GM12878 (cell line): Measurements from ENCODE around the gene IGLON5. TPM values are rescaled to one million over a fixed set of nuclear protein-coding genes. Genes with fewer than 3 reads are reported as not detected.

Source experiments
- ATAC-seq: fragments of 200-7000 bp; cut with Tn5 transposase; 3 replicates; pipeline ENCODE4 v1.9.1; 2020; ENCODE audit warnings: mild to moderate bottlenecking, moderate library complexity
- BruUV-seq: library from RNA; stranded (reverse); fragments of 400-500 nt; replicated peaks from 2 replicates; lab custom pipeline; 2021; lab: Mats Ljungman, UMichigan
- CTCF ChIA-PET: fragments of 300-600 bp; sonication (Branson Sonifier 250); formaldehyde crosslinking; extraction: SDS; loops from one replicate; lab custom pipeline; 2021; ENCODE audit warnings: inconsistent platforms; lab: Yijun Ruan, JAX
- POLR2A ChIA-PET: fragments of 350-600 bp; formaldehyde crosslinking; extraction: SDS; loops from one replicate; lab custom pipeline; 2021; ENCODE audit warnings: inconsistent platforms; lab: Charles Lee
- RAD21 ChIA-PET: fragments of 300-600 bp; sonication (Branson Sonifier 250); formaldehyde crosslinking; loops from one replicate; lab custom pipeline; 2023; ENCODE audit warnings: antibody characterized with exemption; ENCODE audit not compliant: unreplicated experiment; lab: Charles Lee
- SMC1A ChIA-PET: fragments of 300-600 bp; sonication (Branson Sonifier 250); formaldehyde crosslinking; loops from one replicate; lab custom pipeline; 2023; ENCODE audit not compliant: unreplicated experiment, uncharacterized antibody; lab: Charles Lee
- DNase-seq: peaks from one replicate; pipeline ENCODE4 v3.0.0-alpha.2; 2011; ENCODE audit warnings: low read depth, low spot score
- FAIRE-seq: peaks from 3 replicates; lab custom pipeline; 2011; peaks lifted over from hg19 to GRCh38; lab: Jason Lieb, UNC
- H2AFZ ChIP-seq: 2 replicates; pipeline ENCODE4 v1.6.0; 2011; ENCODE audit warnings: low read depth, low read length, control low read depth; ENCODE audit not compliant: control insufficient read depth
- H3K27ac ChIP-seq: 2 replicates; pipeline ENCODE4 v1.5.1; 2011; ENCODE audit warnings: control low read depth; ENCODE audit not compliant: control insufficient read depth, insufficient read depth
- H3K27me3 ChIP-seq, 2 experiments: replicated peaks in 1 of 2; 2 replicates each; pipeline versions ENCODE4 v1.6.0 to v1.6.1; 2011; ENCODE audit warnings: low read length in 1 of 2; ENCODE audit not compliant: control insufficient read depth in 2 of 2, insufficient read depth in 2 of 2
- H3K36me3 ChIP-seq, 2 experiments: 2 replicates each; pipeline ENCODE4 v1.5.1; 2011; ENCODE audit warnings: low read length in 1 of 2; ENCODE audit not compliant: control insufficient read depth in 2 of 2, insufficient read depth in 2 of 2
- H3K4me1 ChIP-seq: 2 replicates; pipeline ENCODE4 v1.6.1; 2011; ENCODE audit warnings: mild to moderate bottlenecking, low read length, moderate library complexity, mixed read lengths; ENCODE audit not compliant: control insufficient read depth, insufficient read depth
- H3K4me2 ChIP-seq: 2 replicates; pipeline ENCODE4 v1.6.0; 2011; ENCODE audit warnings: control low read depth; ENCODE audit not compliant: control insufficient read depth, insufficient read depth
- H3K4me3 ChIP-seq: fragments of 200-600 bp; sonication (generic); 2 replicates; pipeline ENCODE4 v1.5.1; 2016
- H3K79me2 ChIP-seq: 2 replicates; pipeline ENCODE4 v1.6.0; 2011; ENCODE audit warnings: low read length; ENCODE audit not compliant: control insufficient read depth, insufficient read depth
- H3K9ac ChIP-seq: 2 replicates; pipeline ENCODE4 v1.8.0; 2011; ENCODE audit warnings: low read length, control low read depth, mixed read lengths; ENCODE audit not compliant: control insufficient read depth, insufficient read depth
- H3K9me3 ChIP-seq: replicated peaks from 3 replicates; pipeline ENCODE4 v1.5.1; 2011; ENCODE audit warnings: mild to moderate bottlenecking, low read length; ENCODE audit not compliant: control insufficient read depth, insufficient read depth
- H4K20me1 ChIP-seq: 2 replicates; pipeline ENCODE4 v1.6.0; 2011; ENCODE audit not compliant: control insufficient read depth, insufficient read depth
- ATF2 ChIP-seq: IDR thresholded peaks from 2 replicates; pipeline ENCODE4 v1.6.1; 2012; ENCODE audit warnings: low read length, inconsistent platforms
- CTCF ChIP-seq, 3 experiments: IDR thresholded peaks in 2 of 3; conservative IDR thresholded peaks in 1 of 3; 2 replicates each; pipeline ENCODE4 v1.5.1; 2011; ENCODE audit warnings: low read depth in 3 of 3, low read length in 3 of 3, mild to moderate bottlenecking in 3 of 3, control low read depth in 2 of 3, moderate library complexity in 2 of 3, inconsistent platforms in 1 of 3, mixed read lengths in 1 of 3; ENCODE audit not compliant: control insufficient read depth in 2 of 3, insufficient read depth in 1 of 3; ENCODE audit errors: extremely low read depth in 1 of 3
- FOXK2 ChIP-seq: fragments of 450-650 bp; IDR thresholded peaks from 2 replicates; pipeline ENCODE4 v1.6.1; 2017; ENCODE audit warnings: mild to moderate bottlenecking, moderate library complexity
- IKZF2 ChIP-seq, 2 experiments: fragments of 450-650 bp; IDR thresholded peaks; 2 replicates each; pipeline ENCODE4 v1.6.1; 2017; ENCODE audit warnings: mild to moderate bottlenecking in 2 of 2, moderate library complexity in 2 of 2
- POLR2A ChIP-seq: IDR thresholded peaks from 2 replicates; pipeline ENCODE4 v1.6.1; 2011; ENCODE audit warnings: low read depth, mild to moderate bottlenecking, low read length
- RELA ChIP-seq: fragments of 450-650 bp; IDR thresholded peaks from 2 replicates; pipeline ENCODE4 v1.8.0; 2014; ENCODE audit warnings: borderline replicate concordance; ENCODE audit not compliant: partially characterized antibody
- SPI1 ChIP-seq: IDR thresholded peaks from 2 replicates; pipeline ENCODE4 v1.6.1; 2011; ENCODE audit warnings: low read depth, mild to moderate bottlenecking, low read length, moderate library complexity, borderline replicate concordance; ENCODE audit not compliant: insufficient read depth
- STAT3 ChIP-seq: IDR thresholded peaks from 2 replicates; pipeline ENCODE4 v1.6.1; 2011; ENCODE audit warnings: low read depth, low read length, improper control_type of control experiment
- WGBS: methylation state at CpG from one replicate; pipeline ENCODE4 v1.1.6; 2016; ENCODE audit warnings: low lambda C conversion rate; ENCODE audit not compliant: insufficient replicate concordance, insufficient coverage; ENCODE audit errors: missing lambda C conversion rate; 5-methylcytosine and 5-hydroxymethylcytosine counted together
- in situ Hi-C: fragments of 300-500 bp; cut with MboI; formaldehyde crosslinking; loops from 9 replicates; pipeline ENCODE4 v1.14.3; 2018; ENCODE audit warnings: mixed read lengths
- intact Hi-C: fragments of 100-400 bp; cut with micrococcal nuclease; formaldehyde crosslinking; loops from one replicate; pipeline ENCODE4 v1.14.2; 2022; ENCODE audit not compliant: unreplicated experiment
- polyA plus RNA-seq, 11 experiments: library from polyadenylated mRNA; depleted of rRNA in 4 of 11; unstranded in 6 of 11; stranded (reverse) in 5 of 11; fragments of >200 nt; fragmentation: Nextera tagmentation in 4 of 11; fragmentation: Illumina TruSeq in 1 of 11; extraction: Ambion mirVana in 4 of 11; extraction: Trizol in 1 of 11; gene quantifications; 1 replicate in 1 of 11; 2 replicates in 10 of 11; pipeline versions ENCODE4 v1.2.1 to v1.2.3, GENCODE V29; 2011 to 2016; ENCODE audit warnings: inconsistent platforms in 2 of 11, missing spikeins in 2 of 11, low read depth in 1 of 11
- total RNA-seq, 4 experiments: library from RNA; depleted of rRNA in 3 of 4; stranded (reverse); fragments of >200 nt in 3 of 4; fragmentation: Illumina TruSeq in 1 of 4; extraction: Trizol in 1 of 4; gene quantifications; 2 replicates each; pipeline versions ENCODE4 v1.2.1 to v1.2.3, GENCODE V29; 2013 to 2021

IGLON5 gene
- total and polyA plus RNA-seq, 10 of the 15 experiments (the other 5 are each of a cell fraction or from before 2014, with no cell fraction given) = not detected

- TF ChIP-seq CTCF (IDR thresholded peaks at IDR 0.05 in 2 of 3, conservative IDR thresholded peaks at IDR 0.05 in 1 of 3; ENCODE audit: control insufficient read depth in 2 of 3, extremely low read depth in 1 of 3, insufficient read depth in 1 of 3, low read depth in 3 of 3, low read length in 3 of 3) (no peak), POLR2A (no peak)
Measured at GRCh38 chr19:51311351-51312257, at the start of gene IGLON5 (continued).

- ChIA-PET CTCF (no interaction called here), RAD21 (no interaction called here), SMC1A (no interaction called here), POLR2A (no interaction called here)
- H3K36me3 ChIP-seq = no peaks in the 10 kb centered on the region
- ATAC-seq = no peak
- intact Hi-C loops (no loop called here), in situ Hi-C loops (no loop called here)
- H3K9ac ChIP-seq = no peak overlapping the region
- no peaks in the 10 kb centered on the region for H4K20me1 ChIP-seq
- no peaks in the 10 kb centered on the region for H3K4me1 ChIP-seq
- no TSS peak for BruUV-seq
- H2AFZ ChIP-seq = no peak overlapping the region
- no peak for FAIRE-seq
- H3K4me2 ChIP-seq = no peak overlapping the region
- no peak overlapping the region for H3K27ac ChIP-seq
- no peak for DNase-seq
- no peak overlapping the region for H3K4me3 ChIP-seq
- 30% methylated on average over 4 of the region's 4 CpGs for WGBS
- TF ChIP-seq STAT3 = no peak
- TF ChIP-seq IKZF2 (IDR thresholded peaks at IDR 0.05) = no peak
- peak; percentile 25; the same call in 1 of the 2 replicates for TF ChIP-seq SPI1
- TF ChIP-seq FOXK2 = no peak
- no peak for TF ChIP-seq ATF2
- no peak for TF ChIP-seq RELA
- no peaks in the 10 kb centered on the region for H3K9me3 ChIP-seq
- H3K27me3 ChIP-seq = peaks cover 0 to 2% of the 10 kb centered on the region in 2 experiments; a peak in 2 of 4 replicates
- H3K79me2 ChIP-seq = no peaks in the 10 kb centered on the region
Measured at GRCh38 chr19:51263808-51264207, 47.6 kb upstream of the IGLON5 start.
